ENCODE results near the gene IL12A. TPM values are rescaled to one million over a fixed set of nuclear protein-coding genes. Genes with fewer than 3 reads are reported as not detected.

The IL12A gene
- total RNA-seq, 1 experiment from 2014 or later: 1.0 TPM

- no peak overlapping the region for H3K4me3 Mint-ChIP-seq
- POLR2A ChIA-PET: no interaction called here
- H3K27ac Mint-ChIP-seq: no peak overlapping the region
- H3K4me1 Mint-ChIP-seq: no peaks in the 10 kb centered on the region
- H3K9me3 Mint-ChIP-seq: peaks cover 7% of the 10 kb centered on the region
- TF ChIP-seq MXD4 (CRISPR knock-in tag; IDR thresholded peaks at IDR 0.05; ENCODE audit: borderline replicate concordance) (no peak), HMGXB4 (CRISPR knock-in tag; IDR thresholded peaks at IDR 0.05) (no peak), FOXP4 (CRISPR knock-in tag; IDR thresholded peaks at IDR 0.05) (no peak), ZNF425 (CRISPR knock-in tag; conservative IDR thresholded peaks at IDR 0.05) (no peak), CBFB (CRISPR knock-in tag; IDR thresholded peaks at IDR 0.05; ENCODE audit: low read depth) (no peak)
- CTCF ChIA-PET: no interaction called here
- DNase-seq (ENCODE audit: low spot score): no peak
- H3K36me3 Mint-ChIP-seq: no peaks in the 10 kb centered on the region
- ATAC-seq: no peak
- no peaks in the 10 kb centered on the region for H3K27me3 Mint-ChIP-seq (ENCODE audit: low read depth)
Measured at GRCh38 chr3:159960188-159961148, 28.2 kb upstream of the IL12A start.

GRCh38 chr3:159964166-159964973, 24.3 kb upstream of the IL12A start:
- ChIA-PET CTCF (no interaction called here), POLR2A (interaction anchor here (0.6 kb wide), 1 partner anchor 17 kb away, joined by 3 read pairs; no protein-coding TSS in a partner anchor)
- H3K9me3 Mint-ChIP-seq: 0 out of 2 replicates have a peak, but pooled peaks cover 4% of the 10 kb centered on the region
- ATAC-seq: no peak
- no peak for TF ChIP-seq ZNF532 (CRISPR knock-in tag; IDR thresholded peaks at IDR 0.05; ENCODE audit: borderline replicate concordance)
- no peak for TF ChIP-seq NFE2L1 (CRISPR knock-in tag; IDR thresholded peaks at IDR 0.05)
- TF ChIP-seq ATF6 (CRISPR knock-in tag; IDR thresholded peaks at IDR 0.05): no peak
- TF ChIP-seq SMAD3 (CRISPR knock-in tag; IDR thresholded peaks at IDR 0.05; ENCODE audit: borderline replicate concordance): no peak
- TF ChIP-seq FOXP1 (CRISPR knock-in tag; IDR thresholded peaks at IDR 0.05; ENCODE audit: borderline replicate concordance): no peak
- H3K4me1 Mint-ChIP-seq: no peaks in the 10 kb centered on the region
- H3K36me3 Mint-ChIP-seq: no peaks in the 10 kb centered on the region
- no peak overlapping the region for H3K4me3 Mint-ChIP-seq
- DNase-seq (ENCODE audit: low spot score): no peak
- H3K27ac Mint-ChIP-seq: no peak overlapping the region
- no peaks in the 10 kb centered on the region for H3K27me3 Mint-ChIP-seq (ENCODE audit: low read depth)

All from WTC11 (cell line).